T-cell (primary cell): ENCODE results near the gene GRIA3. TPM values are rescaled to one million over a fixed set of nuclear protein-coding genes. Genes with fewer than 3 reads are reported as not detected.
A peak's percentile ranks its signal among the peaks of the same experiment; 100 is the strongest.

ENCODE experiments used
- ATAC-seq, 4 experiments: fragments of 200-7000 bp in 3 of 4; fragments of 150-1000 bp in 1 of 4; cut with Tn5 transposase; replicated peaks in 1 of 4; 1 replicate in 3 of 4; 2 replicates in 1 of 4; pipeline ENCODE4 v1.10.0; 2021; ENCODE audit warnings: moderate library complexity in 3 of 4, mild to moderate bottlenecking in 2 of 4, moderate number of reproducible peaks in 1 of 4
- CTCF ChIA-PET, 2 donors: fragments of 300-600 bp; sonication (Branson Sonifier 250); formaldehyde crosslinking; loops; one replicate each; lab custom pipeline; 2022; ENCODE audit warnings: antibody characterized with exemption in 2 of 2; lab: Charles Lee
- POLR2A ChIA-PET, 2 donors: fragments of 300-600 bp; sonication (Branson Sonifier 250); formaldehyde crosslinking; loops; one replicate each; lab custom pipeline; 2022; ENCODE audit warnings: antibody characterized with exemption in 2 of 2; lab: Charles Lee
- DNase-seq, 35 experiments: peaks; one replicate each; pipeline versions ENCODE4 v3.0.0 to v3.0.0-alpha.2; 2013 to 2023
- H3K27ac ChIP-seq: one replicate; pipeline ENCODE4 v1.5.1; 2013; ENCODE audit warnings: low read length
- H3K27me3 ChIP-seq, 2 experiments: replicated peaks in 1 of 2; 1 replicate in 1 of 2; 2 replicates in 1 of 2; pipeline versions ENCODE4 v1.6.1 to v1.7.0; 2013; ENCODE audit warnings: low read length in 1 of 2, mixed read lengths in 1 of 2; ENCODE audit not compliant: control insufficient read depth in 2 of 2, insufficient read depth in 2 of 2; ENCODE audit errors: extremely low read depth in 1 of 2
- H3K36me3 ChIP-seq, 2 donors: 1 replicate in 1 of 2; 2 replicates in 1 of 2; pipeline versions ENCODE4 v1.6.1 to v1.7.0; 2013; ENCODE audit warnings: low read length in 1 of 2; ENCODE audit not compliant: control insufficient read depth in 2 of 2, insufficient read depth in 1 of 2; ENCODE audit errors: extremely low read depth in 1 of 2
- H3K4me1 ChIP-seq, 2 experiments: 1 replicate in 1 of 2; 2 replicates in 1 of 2; pipeline versions ENCODE4 v1.6.1 to v1.7.0; 2013; ENCODE audit warnings: low read length in 2 of 2, mixed read lengths in 1 of 2; ENCODE audit not compliant: insufficient read depth in 2 of 2, control insufficient read depth in 1 of 2; ENCODE audit errors: extremely low read depth in 1 of 2
- H3K4me3 ChIP-seq, 2 donors: 1 replicate in 1 of 2; 2 replicates in 1 of 2; pipeline versions ENCODE4 v1.5.1 to v1.7.0; 2013; ENCODE audit warnings: mild to moderate bottlenecking in 2 of 2, low read length in 1 of 2, moderate library complexity in 1 of 2; ENCODE audit not compliant: control insufficient read depth in 1 of 2; ENCODE audit errors: extremely low read depth in 1 of 2
- H3K9me3 ChIP-seq: 2 replicates; pipeline ENCODE4 v1.7.0; 2013
- H3K27ac Mint-ChIP-seq, 2 donors: one replicate each; pipeline ENCODE4 v1.8.0; 2020 to 2021; ENCODE audit warnings: mild to moderate bottlenecking in 2 of 2, mixed read lengths in 2 of 2
- H3K27me3 Mint-ChIP-seq, 2 donors: one replicate each; pipeline ENCODE4 v1.8.0; 2021 to 2022; ENCODE audit warnings: mixed read lengths in 2 of 2
- H3K36me3 Mint-ChIP-seq: one replicate; pipeline ENCODE4 v1.8.0; 2021; ENCODE audit warnings: mixed read lengths
- H3K4me1 Mint-ChIP-seq, 3 donors: one replicate each; pipeline ENCODE4 v1.8.0; 2020 to 2022; ENCODE audit warnings: mixed read lengths in 3 of 3, mild to moderate bottlenecking in 1 of 3
- H3K4me3 Mint-ChIP-seq, 3 donors: one replicate each; pipeline ENCODE4 v1.8.0; 2020 to 2022; ENCODE audit warnings: mild to moderate bottlenecking in 3 of 3, mixed read lengths in 3 of 3, moderate library complexity in 3 of 3
- H3K9me3 Mint-ChIP-seq, 3 donors: one replicate each; pipeline ENCODE4 v1.8.0; 2020 to 2022; ENCODE audit warnings: mixed read lengths in 3 of 3
- WGBS: methylation state at CpG from one replicate; pipeline ENCODE4 v1.1.5; 2013; ENCODE audit warnings: missing lambda C conversion rate; ENCODE audit not compliant: insufficient coverage; 5-methylcytosine and 5-hydroxymethylcytosine counted together
- total RNA-seq, 35 experiments: library from RNA in 6 of 35; stranded (reverse) in 6 of 35; fragments of 120-200 nt in 1 of 35; gene quantifications; one replicate each; pipeline versions ENCODE4 v1.2.1 to v1.2.4 and lab custom pipeline; 2013 to 2026

The GRIA3 gene
- total RNA-seq: under 1 TPM in 1 of 5 donors, not detected in 4; 0.82 TPM
- 0.06 TPM for total RNA-seq (2013)
- 0 to 0.41 (median 0) reads per million in 29 experiments for total RNA-seq (lab: John Stamatoyannopoulos, UW)

- Mint-ChIP-seq H3K4me3 (peak within 1 kb of the TSS in 1 of 3 donors; percentile 65), H3K27me3 (peaks cover 44 to 69% of the 10 kb centered on the region in 2 donors), H3K27ac (no peak within 1 kb of the TSS), H3K9me3 (no peaks in the 10 kb centered on the region), H3K36me3 (no peaks in the 10 kb centered on the region), H3K4me1 (peaks cover 1 to 19% (median 18%) of the 10 kb centered on the region in 3 donors)
- WGBS: 19% methylated on average over 6 of the region's 33 CpGs
- H3K27ac ChIP-seq: no peak within 1 kb of the TSS
- CTCF ChIA-PET: no interaction called here
- POLR2A ChIA-PET: no interaction called here
- H3K27me3 ChIP-seq: peaks cover 0 to 25% of the 10 kb centered on the region in 2 experiments
- ATAC-seq (no peak), DNase-seq (no peak)
- H3K4me3 ChIP-seq: no peak within 1 kb of the TSS
- no peaks in the 10 kb centered on the region for H3K36me3 ChIP-seq
- H3K9me3 ChIP-seq: no peaks in the 10 kb centered on the region
- peaks cover 0 to 2% of the 10 kb centered on the region in 2 experiments for H3K4me1 ChIP-seq
These were observed at the start of gene GRIA3 for GRCh38 chrX:123184219-123184865. Gene GRIA3, plus strand, starts transcription at chrX:123184278. Its CDS starts 258 bp downstream, at chrX:123184536.

- Histone ChIP-seq H3K4me3 (no peak overlapping the region), H3K9me3 (no peaks in the 10 kb centered on the region), H3K27ac (no peak overlapping the region), H3K4me1 (no peaks in the 10 kb centered on the region), H3K27me3 (no peaks in the 10 kb centered on the region), H3K36me3 (no peaks in the 10 kb centered on the region)
- Mint-ChIP-seq H3K36me3 (no peaks in the 10 kb centered on the region), H3K4me1 (no peaks in the 10 kb centered on the region), H3K9me3 (peaks cover 0 to 3% (median 0%) of the 10 kb centered on the region in 3 donors), H3K4me3 (no peak overlapping the region), H3K27ac (no peak overlapping the region), H3K27me3 (peaks cover 0 to 5% of the 10 kb centered on the region in 2 donors)
- no CpG with 5 or more reads among the region's 1 CpG for WGBS
- ChIA-PET POLR2A (no interaction called here), CTCF (no interaction called here)
- DNase-seq (no peak), ATAC-seq (no peak)
These were observed 45.6 kb upstream of the GRIA3 start for GRCh38 chrX:123138473-123138872.

- Histone ChIP-seq H3K36me3 (no peaks in the 10 kb centered on the region), H3K4me1 (no peaks in the 10 kb centered on the region), H3K9me3 (no peaks in the 10 kb centered on the region), H3K27me3 (no peaks in the 10 kb centered on the region), H3K27ac (no peak overlapping the region), H3K4me3 (no peak overlapping the region)
- POLR2A ChIA-PET: no interaction called here
- WGBS: no CpG with 5 or more reads among the region's 5 CpGs
- Mint-ChIP-seq H3K4me3 (no peak overlapping the region), H3K4me1 (no peaks in the 10 kb centered on the region), H3K27me3 (peaks cover 0 to 5% of the 10 kb centered on the region in 2 donors), H3K9me3 (peaks cover 0 to 3% (median 0%) of the 10 kb centered on the region in 3 donors), H3K36me3 (no peaks in the 10 kb centered on the region), H3K27ac (no peak overlapping the region)
- no peak for ATAC-seq
- CTCF ChIA-PET: no interaction called here
- no peak for DNase-seq
These were observed 43.6 kb upstream of the GRIA3 start for GRCh38 chrX:123140454-123140853.

GRCh38 chrX:123140904-123141303 lies 43.2 kb upstream of the GRIA3 start:
- Mint-ChIP-seq H3K9me3 (peaks cover 0 to 3% (median 0%) of the 10 kb centered on the region in 3 donors), H3K27ac (no peak overlapping the region), H3K27me3 (peaks cover 0 to 5% of the 10 kb centered on the region in 2 donors), H3K4me1 (no peaks in the 10 kb centered on the region), H3K36me3 (no peaks in the 10 kb centered on the region), H3K4me3 (no peak overlapping the region)
- Histone ChIP-seq H3K27me3 (no peaks in the 10 kb centered on the region), H3K4me1 (no peaks in the 10 kb centered on the region), H3K36me3 (no peaks in the 10 kb centered on the region), H3K27ac (no peak overlapping the region), H3K9me3 (no peaks in the 10 kb centered on the region), H3K4me3 (no peak overlapping the region)
- ATAC-seq (no peak), DNase-seq (no peak)
- POLR2A ChIA-PET: no interaction called here
- CTCF ChIA-PET: no interaction called here
- no CpG with 5 or more reads among the region's 1 CpG for WGBS

GRCh38 chrX:123153846-123154335 lies 30.2 kb upstream of the GRIA3 start:
- no peaks in the 10 kb centered on the region for H3K4me1 Mint-ChIP-seq
- DNase-seq: no peak
- no peaks in the 10 kb centered on the region for H3K9me3 Mint-ChIP-seq
- CTCF ChIA-PET: no interaction called here
- H3K36me3 Mint-ChIP-seq: no peaks in the 10 kb centered on the region
- no CpG with 5 or more reads among the region's 7 CpGs for WGBS
- POLR2A ChIA-PET: no interaction called here
- peaks cover 0 to 5% of the 10 kb centered on the region in 2 donors for H3K27me3 Mint-ChIP-seq
- no peak overlapping the region for H3K27ac Mint-ChIP-seq
- H3K4me3 Mint-ChIP-seq: no peak overlapping the region
- Histone ChIP-seq H3K27me3 (no peaks in the 10 kb centered on the region), H3K4me3 (no peak overlapping the region), H3K9me3 (no peaks in the 10 kb centered on the region), H3K27ac (no peak overlapping the region), H3K36me3 (no peaks in the 10 kb centered on the region), H3K4me1 (no peaks in the 10 kb centered on the region)
- no peak for ATAC-seq

GRCh38 chrX:123155327-123155726 lies 28.8 kb upstream of the GRIA3 start:
- no peaks in the 10 kb centered on the region for H3K4me1 Mint-ChIP-seq
- ATAC-seq: no peak

More at GRCh38 chrX:123155327-123155726, 28.8 kb upstream of the GRIA3 start:
- no peak overlapping the region for H3K4me3 Mint-ChIP-seq
- no peaks in the 10 kb centered on the region for H3K36me3 Mint-ChIP-seq
- peaks cover 0 to 5% of the 10 kb centered on the region in 2 donors for H3K27me3 Mint-ChIP-seq
- H3K27me3 ChIP-seq: no peaks in the 10 kb centered on the region
- H3K9me3 ChIP-seq: no peaks in the 10 kb centered on the region
- H3K9me3 Mint-ChIP-seq: peaks cover 0 to 8% (median 4%) of the 10 kb centered on the region in 3 donors
- 40% methylated on average over 1 of the region's 1 CpG for WGBS
- H3K27ac ChIP-seq: no peak overlapping the region
- H3K27ac Mint-ChIP-seq: no peak overlapping the region
- DNase-seq: no peak
- POLR2A ChIA-PET: no interaction called here
- CTCF ChIA-PET: no interaction called here
- H3K36me3 ChIP-seq: no peaks in the 10 kb centered on the region
- H3K4me1 ChIP-seq: no peaks in the 10 kb centered on the region
- no peak overlapping the region for H3K4me3 ChIP-seq
